ENCODE results near the gene MRGPRG.
"Not testable (repeated sequence)": the region's sequence is repeated elsewhere in the genome, so short reads cannot be mapped to it uniquely, and the experiment has no call there.

MRGPRG gene

GRCh38 chr11:3171931-3172560 is 46.6 kb downstream of the MRGPRG start:
- DNase-seq: no peak

- no peak for DNase-seq
These were observed 47.6 kb downstream of the MRGPRG start for GRCh38 chr11:3170756-3171650.

- no peak for DNase-seq
These were observed 48.4 kb downstream of the MRGPRG start for GRCh38 chr11:3170044-3170755.

- peak; percentile 73 for DNase-seq
These were observed 49.2 kb downstream of the MRGPRG start for GRCh38 chr11:3169255-3170043.

- not testable (repeated sequence) for DNase-seq
These were observed 49.8 kb downstream of the MRGPRG start for GRCh38 chr11:3168742-3169254.
